ENCODE measurements around the gene PDE11A. TPM values are rescaled to one million over a fixed set of nuclear protein-coding genes. Genes with fewer than 3 reads are reported as not detected.

The PDE11A gene
- total and polyA plus RNA-seq, 2 of the 13 experiments (the other 11 are each of a cell fraction or from before 2014, with no cell fraction given), result 1.2 to 1.7 TPM

DNA sequence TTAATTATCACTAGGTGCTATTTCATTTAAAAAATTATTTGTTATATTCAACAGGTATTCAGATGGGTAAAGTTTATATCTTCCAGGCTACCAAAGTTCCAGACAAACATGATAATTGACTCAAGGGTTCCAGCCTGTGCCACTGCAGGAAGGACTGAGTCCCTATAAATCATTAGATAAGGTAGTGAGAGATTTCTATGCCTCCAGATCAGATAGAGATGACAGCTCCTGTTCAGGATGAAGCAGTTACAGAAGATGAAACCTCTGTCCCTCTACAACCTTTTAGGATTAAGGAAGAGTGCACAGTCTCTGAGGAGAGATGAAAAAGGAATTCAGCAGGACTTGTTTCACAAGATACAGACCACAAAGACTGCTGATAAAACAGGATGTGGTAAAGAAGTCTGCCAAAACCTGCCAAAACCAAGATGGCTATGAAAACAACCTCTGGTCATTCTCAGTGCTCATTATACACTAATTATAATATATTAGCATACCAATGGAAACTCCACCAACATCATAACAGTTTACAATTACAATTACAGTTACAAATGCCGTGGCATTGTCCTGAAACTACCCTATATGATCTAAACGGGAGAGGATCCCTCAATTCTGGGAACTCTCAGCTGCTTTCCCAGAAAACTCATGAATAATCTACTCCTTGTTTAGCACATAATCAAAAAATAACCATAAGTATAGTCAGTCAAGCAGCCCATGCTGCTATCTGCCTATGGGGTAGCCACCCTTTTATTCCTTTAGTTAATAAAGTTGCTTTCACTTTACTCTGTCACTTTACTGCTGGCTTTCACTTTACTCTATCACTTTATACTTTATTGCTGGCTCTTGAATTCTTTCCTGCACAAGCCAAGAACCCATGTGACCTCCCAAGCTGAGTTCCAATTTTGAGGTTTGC is 288.5 kb downstream of the PDE11A start:
- ATAC-seq, result no peak
- no peak overlapping the region for H3K27ac ChIP-seq (ENCODE audit: extremely low read length, insufficient read depth, low read length)
- no TSS peak for BruUV-seq (replicated peaks)
- no peaks in the 10 kb centered on the region for H4K20me1 ChIP-seq (ENCODE audit: insufficient read depth, low read length)
- in situ Hi-C loops (cut with HindIII; ENCODE audit: extremely low pct_ligation_motif_present, low pct_unique_long_range_greater_than_20kb) (no loop called here), intact Hi-C loops (cut with micrococcal nuclease; ENCODE audit: unreplicated experiment) (no loop called here)
- no peaks in the 10 kb centered on the region for H3K9me3 ChIP-seq (ENCODE audit: low read length)
- CTCF ChIA-PET (ENCODE audit: low intra/inter-chr PET ratio, low total read pairs), result no interaction called here
- TF ChIP-seq NCOR1 (IDR thresholded peaks at IDR 0.05; ENCODE audit: borderline replicate concordance, low read length), result no peak
- TF ChIP-seq BORCS8-MEF2B (CRISPR knock-in tag; IDR thresholded peaks at IDR 0.05), result no peak
- TF ChIP-seq ZNF33A (CRISPR knock-in tag; IDR thresholded peaks at IDR 0.05; ENCODE audit: borderline replicate concordance), result no peak
- no peak for TF ChIP-seq PAWR (CRISPR knock-in tag; IDR thresholded peaks at IDR 0.05; ENCODE audit: borderline replicate concordance)
- TF ChIP-seq FOXM1 (CRISPR knock-in tag; IDR thresholded peaks at IDR 0.05), result no peak
- TF ChIP-seq MAFK (conservative IDR thresholded peaks at IDR 0.05 in 1 of 2, IDR thresholded peaks at IDR 0.05 in 1 of 2; ENCODE audit: low read length in 2 of 2), result no peak
- TF ChIP-seq CCDC6 (CRISPR knock-in tag; IDR thresholded peaks at IDR 0.05), result no peak
- no peak for TF ChIP-seq NONO (IDR thresholded peaks at IDR 0.05)
- TF ChIP-seq NONO (CRISPR knock-in tag; conservative IDR thresholded peaks at IDR 0.05), result no peak
- TF ChIP-seq ZKSCAN8 (CRISPR knock-in tag; IDR thresholded peaks at IDR 0.05; ENCODE audit: borderline replicate concordance), result no peak
- TF ChIP-seq ZNF235 (CRISPR knock-in tag; IDR thresholded peaks at IDR 0.05; ENCODE audit: borderline replicate concordance), result no peak
- no peak for TF ChIP-seq PAF1 (CRISPR knock-in tag; IDR thresholded peaks at IDR 0.05)
- no peak for TF ChIP-seq ZNF17 (CRISPR knock-in tag; IDR thresholded peaks at IDR 0.05)
- no peak for TF ChIP-seq KDM4B (CRISPR knock-in tag; IDR thresholded peaks at IDR 0.05)
- TF ChIP-seq ZSCAN20 (CRISPR knock-in tag; IDR thresholded peaks at IDR 0.05; ENCODE audit: borderline replicate concordance), result no peak
- H3K4me1 ChIP-seq (ENCODE audit: insufficient read depth, low read length), result no peaks in the 10 kb centered on the region
- FAIRE-seq, result no peak
- no peak overlapping the region for H3K4me2 ChIP-seq (ENCODE audit: low read depth, low read length)
- H2AFZ ChIP-seq (ENCODE audit: low read length), result no peak overlapping the region
- no peak for DNase-seq (ENCODE audit: low spot score)
- no peaks in the 10 kb centered on the region for H3K27me3 ChIP-seq (ENCODE audit: control insufficient read depth in 1 of 2, insufficient read depth in 2 of 2, low read length in 2 of 2)
- H3K4me3 ChIP-seq (replicated peaks in 1 of 3; ENCODE audit: insufficient read depth in 1 of 3, low read depth in 2 of 3, low read length in 3 of 3), result no peak overlapping the region
- H3K79me2 ChIP-seq (ENCODE audit: insufficient read depth, low read length), result no peaks in the 10 kb centered on the region
- WGBS (ENCODE audit: low lambda C conversion rate), result 21% methylated on average over 2 of the region's 2 CpGs
- H3K9ac ChIP-seq (ENCODE audit: insufficient read depth, low read depth, low read length), result no peak overlapping the region
- POLR2A ChIA-PET, result no interaction called here
- H3K36me3 ChIP-seq (replicated peaks in 1 of 2; ENCODE audit: control insufficient read depth in 1 of 2, insufficient read depth in 2 of 2, low read length in 2 of 2), result no peaks in the 10 kb centered on the region
